NCI-H526 treated with DMSO at 0.1 percent for 48 hours (cell line): ENCODE results near the gene ARHGEF12.

Experiments
- DNase-seq: peaks from one replicate; lab custom pipeline; 2025; lab: John Stamatoyannopoulos, UW

ARHGEF12 gene

GRCh38 chr11:120343429-120343828, 7.2 kb downstream of the ARHGEF12 start:
- DNase-seq = no peak

GRCh38 chr11:120344302-120345004, 8.2 kb downstream of the ARHGEF12 start:
- DNase-seq = no peak

GRCh38 chr11:120346233-120346632, 10.0 kb downstream of the ARHGEF12 start:
- DNase-seq = no peak

GRCh38 chr11:120350637-120351036, 14.4 kb downstream of the ARHGEF12 start:
- DNase-seq = no peak

- DNase-seq = no peak
Measured at GRCh38 chr11:120352405-120352804, 16.2 kb downstream of the ARHGEF12 start.

- DNase-seq = no peak
Measured at GRCh38 chr11:120354068-120354467, 17.9 kb downstream of the ARHGEF12 start.

- peak; percentile 85 for DNase-seq
Measured at GRCh38 chr11:120354779-120355178, 18.6 kb downstream of the ARHGEF12 start.

GRCh38 chr11:120357620-120358019, 21.4 kb downstream of the ARHGEF12 start:
- DNase-seq = no peak

GRCh38 chr11:120358729-120359128, 22.5 kb downstream of the ARHGEF12 start:
- no peak for DNase-seq

- DNase-seq = no peak
Measured at GRCh38 chr11:120363436-120363835, 27.2 kb downstream of the ARHGEF12 start.

- DNase-seq = no peak
Measured at GRCh38 chr11:120365512-120365911, 29.3 kb downstream of the ARHGEF12 start.

- peak; percentile 22 for DNase-seq
Measured at GRCh38 chr11:120372296-120372695, 36.1 kb downstream of the ARHGEF12 start.

- DNase-seq = no peak
Measured at GRCh38 chr11:120375076-120375475, 38.9 kb downstream of the ARHGEF12 start.

GRCh38 chr11:120376547-120377182, 40.5 kb downstream of the ARHGEF12 start:
- no peak for DNase-seq

- no peak for DNase-seq
Measured at GRCh38 chr11:120378474-120378873, 42.3 kb downstream of the ARHGEF12 start.

- DNase-seq = no peak
Measured at GRCh38 chr11:120381401-120381800, 45.2 kb downstream of the ARHGEF12 start.

- DNase-seq = no peak
Measured at GRCh38 chr11:120383518-120384155, 47.4 kb downstream of the ARHGEF12 start.

GRCh38 chr11:120384476-120384875, 48.3 kb downstream of the ARHGEF12 start:
- no peak for DNase-seq

- DNase-seq = no peak
Measured at GRCh38 chr11:120385110-120385509, 48.9 kb downstream of the ARHGEF12 start.

GRCh38 chr11:120385655-120386054, 49.4 kb downstream of the ARHGEF12 start:
- DNase-seq = no peak

GRCh38 chr11:120386318-120386717, 50.1 kb downstream of the ARHGEF12 start:
- no peak for DNase-seq

GRCh38 chr11:120386774-120387371, 50.7 kb downstream of the ARHGEF12 start:
- no peak for DNase-seq

- no peak for DNase-seq
Measured at GRCh38 chr11:120388261-120388660, 52.0 kb downstream of the ARHGEF12 start.
